GM18499 (cell line): ENCODE measurements around the gene CPHXL.

Experiments used
- ATAC-seq: cut with Tn5 transposase; IDR thresholded peaks from one replicate; pipeline ENCODE4 v1.9.1; 2021; ENCODE audit warnings: moderate number of reproducible peaks; ENCODE audit not compliant: insufficient read depth, unreplicated experiment

Gene CPHXL

GRCh38 chr16:75726390-75726789 lies at the start of gene CPHXL:
TSS of gene CPHXL (minus strand) at chr16:75726490. CDS start at chr16:75726442, 48 bp downstream.
- ATAC-seq, result no peak

- no peak for ATAC-seq
Measured at GRCh38 chr16:75774197-75774596, 47.9 kb upstream of the CPHXL start.

GRCh38 chr16:75770051-75770450 lies 43.8 kb upstream of the CPHXL start:
- ATAC-seq, result no peak

- peak; percentile 74 for ATAC-seq
Measured at GRCh38 chr16:75764154-75764768, 38.0 kb upstream of the CPHXL start.

GRCh38 chr16:75763204-75763603 lies 36.9 kb upstream of the CPHXL start:
- no peak for ATAC-seq

GRCh38 chr16:75762746-75763145 lies 36.5 kb upstream of the CPHXL start:
- no peak for ATAC-seq

GRCh38 chr16:75761108-75761507 lies 34.8 kb upstream of the CPHXL start:
- ATAC-seq, result peak; percentile 47

GRCh38 chr16:75760018-75760519 lies 33.8 kb upstream of the CPHXL start:
- no peak for ATAC-seq

- ATAC-seq, result no peak
Measured at GRCh38 chr16:75758215-75758614, 31.9 kb upstream of the CPHXL start.

- no peak for ATAC-seq
Measured at GRCh38 chr16:75754141-75754540, 27.9 kb upstream of the CPHXL start.

GRCh38 chr16:75750528-75750927 lies 24.2 kb upstream of the CPHXL start:
- ATAC-seq, result no peak

- ATAC-seq, result no peak
Measured at GRCh38 chr16:75746359-75746758, 20.1 kb upstream of the CPHXL start.

- no peak for ATAC-seq
Measured at GRCh38 chr16:75745823-75746222, 19.5 kb upstream of the CPHXL start.

- ATAC-seq, result no peak
Measured at GRCh38 chr16:75745242-75745641, 19.0 kb upstream of the CPHXL start.

- ATAC-seq, result no peak
Measured at GRCh38 chr16:75742424-75743047, 16.2 kb upstream of the CPHXL start.

- ATAC-seq, result no peak
Measured at GRCh38 chr16:75733305-75734211, 7.3 kb upstream of the CPHXL start.

- ATAC-seq, result no peak
Measured at GRCh38 chr16:75732871-75733270, 6.6 kb upstream of the CPHXL start.

GRCh38 chr16:75727221-75727620 lies 931 bp upstream of the CPHXL start:
- ATAC-seq, result no peak

- no peak for ATAC-seq
Measured at GRCh38 chr16:75718452-75718851, 7.8 kb downstream of the CPHXL start.

GRCh38 chr16:75714661-75715060 lies 11.6 kb downstream of the CPHXL start:
- ATAC-seq, result no peak

GRCh38 chr16:75710344-75710743 lies 15.9 kb downstream of the CPHXL start:
- ATAC-seq, result no peak
